CD4-positive, alpha-beta T cell treated with Interleukin-4 for 4 hours (primary cell): Measurements from ENCODE around the gene FLT3.

Experiments
- DNase-seq: peaks from one replicate; pipeline ENCODE4 v3.0.0-alpha.2; 2020

FLT3 gene

GRCh38 chr13:28001049-28001448 lies 99.3 kb downstream of the FLT3 start:
- DNase-seq: no peak

- DNase-seq: no peak
These were observed 99.8 kb downstream of the FLT3 start for GRCh38 chr13:28000567-28000966.

- no peak for DNase-seq
These were observed 102.4 kb downstream of the FLT3 start for GRCh38 chr13:27997904-27998522.

- DNase-seq: no peak
These were observed 108.5 kb downstream of the FLT3 start for GRCh38 chr13:27991881-27992280.

- no peak for DNase-seq
These were observed 111.9 kb downstream of the FLT3 start, which contains the start of gene URAD for GRCh38 chr13:27988520-27988919. TSS of gene URAD (minus strand) at chr13:27988693. CDS start at chr13:27988637, 56 bp downstream.

- no peak for DNase-seq
These were observed 114.8 kb downstream of the FLT3 start for GRCh38 chr13:27985600-27985999.

GRCh38 chr13:27982361-27982760 lies 118.0 kb downstream of the FLT3 start:
- no peak for DNase-seq

- no peak for DNase-seq
These were observed 119.2 kb downstream of the FLT3 start for GRCh38 chr13:27981006-27981708.

- no peak for DNase-seq
These were observed 119.9 kb downstream of the FLT3 start for GRCh38 chr13:27980280-27980998.

- DNase-seq: no peak
These were observed 120.6 kb downstream of the FLT3 start for GRCh38 chr13:27979765-27980279.

- no peak for DNase-seq
These were observed 121.3 kb downstream of the FLT3 start for GRCh38 chr13:27979001-27979643.

GRCh38 chr13:27978301-27978968 lies 121.9 kb downstream of the FLT3 start:
- DNase-seq: no peak

GRCh38 chr13:27977476-27978300 lies 122.7 kb downstream of the FLT3 start:
- no peak for DNase-seq

GRCh38 chr13:27976362-27977091 lies 123.8 kb downstream of the FLT3 start:
- DNase-seq: no peak

GRCh38 chr13:27975564-27976361 lies 124.6 kb downstream of the FLT3 start:
- no peak for DNase-seq

GRCh38 chr13:27973961-27974662 lies 126.3 kb downstream of the FLT3 start:
- no peak for DNase-seq

GRCh38 chr13:27973291-27973690 lies 127.1 kb downstream of the FLT3 start:
- DNase-seq: no peak

GRCh38 chr13:27972478-27972820 lies 127.9 kb downstream of the FLT3 start:
- DNase-seq: no peak

GRCh38 chr13:27971776-27972477 lies 128.4 kb downstream of the FLT3 start:
- DNase-seq: no peak
